ENCODE results near the gene ACOT8. TPM values are rescaled to one million over a fixed set of nuclear protein-coding genes. Genes with fewer than 3 reads are reported as not detected.

The ACOT8 gene
- polyA plus RNA-seq, 2 of the 4 experiments (the other 2 are of a cell fraction), result 14.0 to 18.5 TPM

DNA sequence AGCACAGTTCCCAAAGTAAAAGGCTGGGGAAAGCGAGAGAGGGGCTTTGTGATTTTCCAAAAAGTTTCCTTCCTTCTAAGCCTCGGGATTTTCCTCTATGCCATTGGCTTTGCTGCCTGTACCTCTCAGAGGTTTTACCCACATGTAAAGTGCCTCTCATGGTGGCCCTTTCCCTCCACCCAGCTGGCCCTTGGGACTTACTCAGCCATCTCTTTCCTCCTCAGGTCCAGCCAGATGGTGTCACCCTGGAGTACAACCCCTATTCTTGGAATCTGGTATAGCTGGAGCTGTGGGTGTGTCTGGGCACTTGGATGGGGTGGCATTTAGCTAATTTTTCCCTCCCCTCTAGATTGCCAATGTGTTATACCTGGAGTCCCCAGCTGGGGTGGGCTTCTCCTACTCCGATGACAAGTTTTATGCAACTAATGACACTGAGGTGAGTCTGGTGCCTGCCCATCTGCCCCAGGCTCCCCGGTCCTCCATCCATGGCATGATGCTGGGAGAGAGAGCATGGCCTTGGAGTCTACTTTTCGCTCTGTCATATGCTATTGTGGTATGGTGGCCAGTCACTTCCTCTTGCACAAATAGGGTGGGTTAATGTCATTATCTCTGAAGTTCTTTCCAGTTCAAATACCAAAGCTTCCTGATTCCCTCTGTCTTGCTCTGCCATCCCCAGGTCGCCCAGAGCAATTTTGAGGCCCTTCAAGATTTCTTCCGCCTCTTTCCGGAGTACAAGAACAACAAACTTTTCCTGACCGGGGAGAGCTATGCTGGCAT, 35.0 kb upstream of the ACOT8 start:
- Histone ChIP-seq H3K4me3 (peak overlapping the region; percentile 96), H3K4me2 (peak overlapping the region; percentile 100), H3K27ac (peak overlapping the region; percentile 90 to 99), H3K4me1 (peaks cover 14% of the 10 kb centered on the region), H3K9me3 (no peaks in the 10 kb centered on the region)
- DNase-seq (ENCODE audit: low read depth in 1 of 2, low spot score in 1 of 2), result peak; percentile 50 to 81
- FAIRE-seq, result no peak
- ATAC-seq, result peak; percentile 70
- TF ChIP-seq RAD21 (conservative IDR thresholded peaks at IDR 0.05 in 1 of 2, IDR thresholded peaks at IDR 0.05 in 1 of 2), result peak; percentile 17 to 36; a peak in 2 of 5 replicates
- TF ChIP-seq, protein P1, sequence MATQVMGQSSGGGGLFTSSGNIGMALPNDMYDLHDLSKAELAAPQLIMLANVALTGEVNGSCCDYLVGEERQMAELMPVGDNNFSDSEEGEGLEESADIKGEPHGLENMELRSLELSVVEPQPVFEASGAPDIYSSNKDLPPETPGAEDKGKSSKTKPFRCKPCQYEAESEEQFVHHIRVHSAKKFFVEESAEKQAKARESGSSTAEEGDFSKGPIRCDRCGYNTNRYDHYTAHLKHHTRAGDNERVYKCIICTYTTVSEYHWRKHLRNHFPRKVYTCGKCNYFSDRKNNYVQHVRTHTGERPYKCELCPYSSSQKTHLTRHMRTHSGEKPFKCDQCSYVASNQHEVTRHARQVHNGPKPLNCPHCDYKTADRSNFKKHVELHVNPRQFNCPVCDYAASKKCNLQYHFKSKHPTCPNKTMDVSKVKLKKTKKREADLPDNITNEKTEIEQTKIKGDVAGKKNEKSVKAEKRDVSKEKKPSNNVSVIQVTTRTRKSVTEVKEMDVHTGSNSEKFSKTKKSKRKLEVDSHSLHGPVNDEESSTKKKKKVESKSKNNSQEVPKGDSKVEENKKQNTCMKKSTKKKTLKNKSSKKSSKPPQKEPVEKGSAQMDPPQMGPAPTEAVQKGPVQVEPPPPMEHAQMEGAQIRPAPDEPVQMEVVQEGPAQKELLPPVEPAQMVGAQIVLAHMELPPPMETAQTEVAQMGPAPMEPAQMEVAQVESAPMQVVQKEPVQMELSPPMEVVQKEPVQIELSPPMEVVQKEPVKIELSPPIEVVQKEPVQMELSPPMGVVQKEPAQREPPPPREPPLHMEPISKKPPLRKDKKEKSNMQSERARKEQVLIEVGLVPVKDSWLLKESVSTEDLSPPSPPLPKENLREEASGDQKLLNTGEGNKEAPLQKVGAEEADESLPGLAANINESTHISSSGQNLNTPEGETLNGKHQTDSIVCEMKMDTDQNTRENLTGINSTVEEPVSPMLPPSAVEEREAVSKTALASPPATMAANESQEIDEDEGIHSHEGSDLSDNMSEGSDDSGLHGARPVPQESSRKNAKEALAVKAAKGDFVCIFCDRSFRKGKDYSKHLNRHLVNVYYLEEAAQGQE (IDR thresholded peaks at IDR 0.05), result no peak
- POLR2A ChIA-PET, result interaction anchor here (0.6 to 2.1 kb wide), 6 partner anchors 9 to 58 kb away, joined by 4 to 9 read pairs (median 4); partner anchors contain the start of genes PCIF1, SNX21 and ZSWIM1
- 73% methylated on average over 9 of the region's 9 CpGs for WGBS (ENCODE audit: missing lambda C conversion rate)
- CTCF ChIA-PET, result interaction anchor here (0.6 to 2.6 kb wide), 10 partner anchors 10 to 263 kb away, joined by 3 to 9 read pairs (median 4); no protein-coding TSS in a partner anchor

DNA sequence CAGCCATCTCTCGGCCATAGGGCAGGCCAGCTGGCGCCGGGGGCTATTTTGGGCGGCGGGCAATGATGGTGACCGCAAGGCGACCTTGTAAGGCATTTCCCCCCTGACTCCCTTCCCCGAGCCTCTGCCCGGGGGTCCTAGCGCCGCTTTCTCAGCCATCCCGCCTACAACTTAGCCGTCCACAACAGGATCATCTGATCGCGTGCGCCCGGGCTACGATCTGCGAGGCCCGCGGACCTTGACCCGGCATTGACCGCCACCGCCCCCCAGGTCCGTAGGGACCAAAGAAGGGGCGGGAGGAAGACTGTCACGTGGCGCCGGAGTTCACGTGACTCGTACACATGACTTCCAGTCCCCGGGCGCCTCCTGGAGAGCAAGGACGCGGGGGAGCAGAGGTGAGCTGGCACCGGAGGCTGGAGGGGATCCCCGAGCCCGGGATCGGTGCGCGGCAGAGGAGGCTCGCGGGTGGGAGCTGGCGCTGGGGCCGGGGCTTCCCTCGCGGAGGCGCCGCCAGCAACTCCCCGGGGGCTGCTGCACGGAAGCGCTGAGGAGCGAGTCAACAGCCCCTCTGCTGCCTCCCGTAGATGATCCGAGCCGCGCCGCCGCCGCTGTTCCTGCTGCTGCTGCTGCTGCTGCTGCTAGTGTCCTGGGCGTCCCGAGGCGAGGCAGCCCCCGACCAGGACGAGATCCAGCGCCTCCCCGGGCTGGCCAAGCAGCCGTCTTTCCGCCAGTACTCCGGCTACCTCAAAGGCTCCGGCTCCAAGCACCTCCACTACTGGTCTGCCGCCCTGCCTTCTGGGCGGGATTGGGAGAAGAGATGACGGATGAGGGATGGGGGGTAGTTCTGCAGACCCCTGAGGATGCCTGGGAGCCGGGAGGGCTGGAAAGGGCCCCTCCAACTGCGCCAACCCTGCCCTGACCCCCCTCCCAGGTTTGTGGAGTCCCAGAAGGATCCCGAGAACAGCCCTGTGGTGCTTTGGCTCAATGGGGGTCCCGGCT, 34.1 kb upstream of the ACOT8 start, which contains the start of the genes CTSA and NEURL2:
Gene CTSA, plus strand, starts transcription at position 351 of the 999 bp plus-strand sequence. Its CDS starts 234 bp downstream, at position 585.
Gene NEURL2, minus strand, starts transcription at position 224 of the 999 bp plus-strand sequence. Its CDS starts 217 bp downstream, at position 7.
- no peaks in the 10 kb centered on the region for H3K9me3 ChIP-seq
- H3K4me1 ChIP-seq, result peaks cover 14% of the 10 kb centered on the region
- DNase-seq (ENCODE audit: low read depth in 1 of 2, low spot score in 1 of 2) (peak; percentile 95 to 99), ATAC-seq (peak; percentile 81 to 89), FAIRE-seq (no peak)
- H3K27ac ChIP-seq, result peak within 1 kb of the TSS; percentile 90 to 99
- peak within 1 kb of the TSS; percentile 96 for H3K4me3 ChIP-seq
- WGBS (ENCODE audit: missing lambda C conversion rate), result under 1% methylated on average over 27 of the region's 78 CpGs
- H3K4me2 ChIP-seq, result peak within 1 kb of the TSS; percentile 100
- POLR2A ChIA-PET, result interaction anchor here (0.7 to 3.2 kb wide), 6 partner anchors 9 to 58 kb away, joined by 3 to 26 read pairs (median 4); partner anchors contain the start of genes PCIF1, SNX21 and ZSWIM1
- CTCF ChIA-PET, result interaction anchor here (1.2 to 2.6 kb wide), 7 partner anchors 9 to 72 kb away, joined by 3 to 12 read pairs (median 4); partner anchors contain the start of gene ZSWIM1
- TF ChIP-seq, protein P2, sequence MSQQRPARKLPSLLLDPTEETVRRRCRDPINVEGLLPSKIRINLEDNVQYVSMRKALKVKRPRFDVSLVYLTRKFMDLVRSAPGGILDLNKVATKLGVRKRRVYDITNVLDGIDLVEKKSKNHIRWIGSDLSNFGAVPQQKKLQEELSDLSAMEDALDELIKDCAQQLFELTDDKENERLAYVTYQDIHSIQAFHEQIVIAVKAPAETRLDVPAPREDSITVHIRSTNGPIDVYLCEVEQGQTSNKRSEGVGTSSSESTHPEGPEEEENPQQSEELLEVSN (IDR thresholded peaks at IDR 0.05; ENCODE audit: borderline replicate concordance, low read depth), result peak; percentile 87
- TF ChIP-seq, protein P1 (IDR thresholded peaks at IDR 0.05), result no peak
- TF ChIP-seq, protein P3, sequence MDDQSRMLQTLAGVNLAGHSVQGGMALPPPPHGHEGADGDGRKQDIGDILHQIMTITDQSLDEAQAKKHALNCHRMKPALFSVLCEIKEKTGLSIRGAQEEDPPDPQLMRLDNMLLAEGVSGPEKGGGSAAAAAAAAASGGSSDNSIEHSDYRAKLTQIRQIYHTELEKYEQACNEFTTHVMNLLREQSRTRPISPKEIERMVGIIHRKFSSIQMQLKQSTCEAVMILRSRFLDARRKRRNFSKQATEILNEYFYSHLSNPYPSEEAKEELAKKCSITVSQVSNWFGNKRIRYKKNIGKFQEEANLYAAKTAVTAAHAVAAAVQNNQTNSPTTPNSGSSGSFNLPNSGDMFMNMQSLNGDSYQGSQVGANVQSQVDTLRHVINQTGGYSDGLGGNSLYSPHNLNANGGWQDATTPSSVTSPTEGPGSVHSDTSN (IDR thresholded peaks at IDR 0.05), result 0 out of 2 replicates have a peak, but pooled peaks have one; percentile 57
- TF ChIP-seq, protein P4, sequence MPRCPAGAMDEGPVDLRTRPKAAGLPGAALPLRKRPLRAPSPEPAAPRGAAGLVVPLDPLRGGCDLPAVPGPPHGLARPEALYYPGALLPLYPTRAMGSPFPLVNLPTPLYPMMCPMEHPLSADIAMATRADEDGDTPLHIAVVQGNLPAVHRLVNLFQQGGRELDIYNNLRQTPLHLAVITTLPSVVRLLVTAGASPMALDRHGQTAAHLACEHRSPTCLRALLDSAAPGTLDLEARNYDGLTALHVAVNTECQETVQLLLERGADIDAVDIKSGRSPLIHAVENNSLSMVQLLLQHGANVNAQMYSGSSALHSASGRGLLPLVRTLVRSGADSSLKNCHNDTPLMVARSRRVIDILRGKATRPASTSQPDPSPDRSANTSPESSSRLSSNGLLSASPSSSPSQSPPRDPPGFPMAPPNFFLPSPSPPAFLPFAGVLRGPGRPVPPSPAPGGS (IDR thresholded peaks at IDR 0.05), result 0 out of 3 replicates have a peak, but pooled peaks have one; percentile 19
- TF ChIP-seq, protein P5, sequence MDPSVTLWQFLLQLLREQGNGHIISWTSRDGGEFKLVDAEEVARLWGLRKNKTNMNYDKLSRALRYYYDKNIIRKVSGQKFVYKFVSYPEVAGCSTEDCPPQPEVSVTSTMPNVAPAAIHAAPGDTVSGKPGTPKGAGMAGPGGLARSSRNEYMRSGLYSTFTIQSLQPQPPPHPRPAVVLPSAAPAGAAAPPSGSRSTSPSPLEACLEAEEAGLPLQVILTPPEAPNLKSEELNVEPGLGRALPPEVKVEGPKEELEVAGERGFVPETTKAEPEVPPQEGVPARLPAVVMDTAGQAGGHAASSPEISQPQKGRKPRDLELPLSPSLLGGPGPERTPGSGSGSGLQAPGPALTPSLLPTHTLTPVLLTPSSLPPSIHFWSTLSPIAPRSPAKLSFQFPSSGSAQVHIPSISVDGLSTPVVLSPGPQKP (IDR thresholded peaks at IDR 0.05; ENCODE audit: low read depth, low read length), result no peak
- TF ChIP-seq FOSL2 (IDR thresholded peaks at IDR 0.05) (no peak), FOSL2 (CRISPR knock-in tag; IDR thresholded peaks at IDR 0.05) (0 out of 2 replicates have a peak, but pooled peaks have one; percentile 9), ESRRA (IDR thresholded peaks at IDR 0.05; ENCODE audit: borderline replicate concordance, low read length) (peak; percentile 75), PHF8 (IDR thresholded peaks at IDR 0.05; ENCODE audit: borderline replicate concordance, low read depth) (peak; percentile 62; the same call in 1 of the 2 replicates), RARB (CRISPR knock-in tag; IDR thresholded peaks at IDR 0.05) (peak; percentile 92; the same call in 1 of the 2 replicates), HOXB5 (CRISPR knock-in tag; IDR thresholded peaks at IDR 0.05) (no peak), JUNB (IDR thresholded peaks at IDR 0.05) (no peak), HDAC2 (IDR thresholded peaks at IDR 0.05) (peak; percentile 82; the same call in 1 of the 2 replicates), CHD2 (IDR thresholded peaks at IDR 0.05; ENCODE audit: low read length, partially characterized antibody) (no peak), RAD21 (conservative IDR thresholded peaks at IDR 0.05 in 1 of 2, IDR thresholded peaks at IDR 0.05 in 1 of 2) (0 out of 5 replicates have a peak, but pooled peaks of 1 of the 2 experiments have one; percentile 18)
- TF ChIP-seq, protein P6, sequence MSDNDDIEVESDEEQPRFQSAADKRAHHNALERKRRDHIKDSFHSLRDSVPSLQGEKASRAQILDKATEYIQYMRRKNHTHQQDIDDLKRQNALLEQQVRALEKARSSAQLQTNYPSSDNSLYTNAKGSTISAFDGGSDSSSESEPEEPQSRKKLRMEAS (IDR thresholded peaks at IDR 0.05), result peak; percentile 89

Measured in A549 (cell line).